ENCODE measurements around the gene CROCC2.

DNA sequence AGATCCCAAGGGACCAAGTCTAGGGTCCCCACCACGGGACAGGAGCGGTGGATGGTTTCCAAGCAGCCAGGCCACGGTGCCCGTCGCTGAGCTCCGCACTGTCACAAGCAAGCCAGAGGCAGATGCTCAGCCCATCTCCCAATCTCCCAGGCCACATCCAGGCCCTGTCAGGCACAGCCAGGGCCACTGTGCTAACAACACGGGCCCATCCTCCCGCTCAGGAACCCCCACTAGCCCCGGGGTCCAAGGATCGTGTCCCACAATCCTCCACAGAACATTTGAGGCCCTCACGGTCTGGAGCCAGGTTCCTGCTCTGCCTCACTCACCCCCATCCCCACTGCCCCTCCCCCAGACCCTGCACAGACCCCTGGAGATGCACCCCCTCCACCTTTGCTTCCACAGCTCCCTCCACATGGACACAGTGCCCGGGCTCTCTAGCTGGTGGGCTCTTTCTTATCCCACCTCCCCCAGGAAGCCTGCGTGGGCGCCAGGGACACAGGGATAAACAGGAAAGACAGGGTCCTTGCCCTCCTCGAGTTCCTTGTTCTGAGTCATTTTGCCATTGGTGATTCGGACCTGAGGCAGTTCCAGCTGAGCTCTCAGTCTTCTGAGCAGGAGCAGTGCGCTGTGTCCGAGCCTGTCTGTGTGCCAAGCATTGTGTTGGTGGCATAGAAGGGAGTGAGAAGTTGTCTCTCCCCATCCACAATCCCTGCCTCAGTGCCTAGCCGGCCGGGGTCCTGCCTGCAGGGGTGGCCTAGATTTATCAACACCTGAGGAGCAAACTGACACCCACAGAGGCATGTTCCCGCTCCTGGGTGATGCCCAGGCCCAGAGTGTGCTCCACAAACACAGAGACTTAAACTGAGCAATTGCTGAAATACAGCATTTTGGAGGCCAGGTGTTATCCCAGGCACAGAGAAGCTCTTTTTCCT is 7.0 kb downstream of the CROCC2 start:
- TF ChIP-seq, protein P1, sequence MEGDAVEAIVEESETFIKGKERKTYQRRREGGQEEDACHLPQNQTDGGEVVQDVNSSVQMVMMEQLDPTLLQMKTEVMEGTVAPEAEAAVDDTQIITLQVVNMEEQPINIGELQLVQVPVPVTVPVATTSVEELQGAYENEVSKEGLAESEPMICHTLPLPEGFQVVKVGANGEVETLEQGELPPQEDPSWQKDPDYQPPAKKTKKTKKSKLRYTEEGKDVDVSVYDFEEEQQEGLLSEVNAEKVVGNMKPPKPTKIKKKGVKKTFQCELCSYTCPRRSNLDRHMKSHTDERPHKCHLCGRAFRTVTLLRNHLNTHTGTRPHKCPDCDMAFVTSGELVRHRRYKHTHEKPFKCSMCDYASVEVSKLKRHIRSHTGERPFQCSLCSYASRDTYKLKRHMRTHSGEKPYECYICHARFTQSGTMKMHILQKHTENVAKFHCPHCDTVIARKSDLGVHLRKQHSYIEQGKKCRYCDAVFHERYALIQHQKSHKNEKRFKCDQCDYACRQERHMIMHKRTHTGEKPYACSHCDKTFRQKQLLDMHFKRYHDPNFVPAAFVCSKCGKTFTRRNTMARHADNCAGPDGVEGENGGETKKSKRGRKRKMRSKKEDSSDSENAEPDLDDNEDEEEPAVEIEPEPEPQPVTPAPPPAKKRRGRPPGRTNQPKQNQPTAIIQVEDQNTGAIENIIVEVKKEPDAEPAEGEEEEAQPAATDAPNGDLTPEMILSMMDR (IDR thresholded peaks at IDR 0.05), result no peak
- TF ChIP-seq POLR2AphosphoS5 (IDR thresholded peaks at IDR 0.05; ENCODE audit: insufficient read depth in 1 of 2, low read depth in 1 of 2), result no peak
